HEK293 (cell line): ENCODE results near the gene STRN3.

Experiments
- CTCF ChIA-PET: fragments of 350-600 bp; formaldehyde crosslinking; extraction: SDS; loops from one replicate; lab custom pipeline; 2021; ENCODE audit warnings: antibody characterized with exemption; lab: Yijun Ruan, JAX
- POLR2A ChIA-PET: fragments of 300-600 bp; formaldehyde crosslinking; extraction: SDS; loops from one replicate; lab custom pipeline; 2020; ENCODE audit warnings: antibody characterized with exemption, inconsistent platforms; lab: Yijun Ruan, JAX
- H3K27ac ChIP-seq: fragments of 200-500 bp; sonication (Bioruptor generic); 2 replicates; pipeline ENCODE4 v1.5.1; 2014; ENCODE audit warnings: low read depth, low read length, control low read depth, inconsistent platforms; ENCODE audit errors: extremely low read depth
- H3K36me3 ChIP-seq, 2 experiments: fragments of 200-500 bp in 1 of 2; sonication (Bioruptor generic) in 1 of 2; 1 replicate in 1 of 2; 2 replicates in 1 of 2; pipeline ENCODE4 v1.5.1; 2014 to 2017; ENCODE audit warnings: inconsistent platforms in 2 of 2, low read length in 2 of 2; ENCODE audit not compliant: control insufficient read depth in 2 of 2, insufficient read depth in 1 of 2
- H3K4me1 ChIP-seq: fragments of 200-500 bp; sonication (Bioruptor generic); 2 replicates; pipeline ENCODE4 v1.5.1; 2014; ENCODE audit warnings: mild to moderate bottlenecking, low read length, inconsistent platforms; ENCODE audit not compliant: control insufficient read depth, insufficient read depth
- H3K4me3 ChIP-seq: 2 replicates; pipeline ENCODE4 v1.5.1; 2011; ENCODE audit warnings: low read depth, mild to moderate bottlenecking, control low read depth, low read length, moderate library complexity
- H3K9me3 ChIP-seq: fragments of 200-500 bp; sonication (Bioruptor generic); 2 replicates; pipeline ENCODE4 v1.5.1; 2014; ENCODE audit warnings: low read depth, low read length, inconsistent platforms; ENCODE audit not compliant: control insufficient read depth, insufficient read depth
- EGR2 ChIP-seq: fragments of 450-650 bp; formaldehyde crosslinking; IDR thresholded peaks from 2 replicates; pipeline ENCODE4 v1.5.1; 2016; ENCODE audit warnings: low read depth, missing biosample characterization, missing genetic modification characterization
- GLI2 ChIP-seq: fragments of 450-650 bp; formaldehyde crosslinking; IDR thresholded peaks from 2 replicates; pipeline ENCODE4; 2017; ENCODE audit warnings: missing biosample characterization, missing genetic modification characterization, low read depth, borderline replicate concordance
- GLI4 ChIP-seq: fragments of 450-650 bp; formaldehyde crosslinking; IDR thresholded peaks from 2 replicates; pipeline ENCODE4 v1.5.1; 2016; ENCODE audit warnings: missing biosample characterization, missing genetic modification characterization
- GLIS1 ChIP-seq: fragments of 450-650 bp; formaldehyde crosslinking; IDR thresholded peaks from 2 replicates; pipeline ENCODE4 v1.5.1; 2016; ENCODE audit warnings: missing biosample characterization, missing genetic modification characterization
- REPIN1 ChIP-seq: fragments of 450-650 bp; formaldehyde crosslinking; IDR thresholded peaks from 2 replicates; pipeline ENCODE4 v1.5.1; 2017; ENCODE audit warnings: missing biosample characterization, missing genetic modification characterization, low read depth
- TSHZ1 ChIP-seq: fragments of 450-650 bp; formaldehyde crosslinking; IDR thresholded peaks from 2 replicates; pipeline ENCODE4 v1.5.1; 2016; ENCODE audit warnings: missing biosample characterization, missing genetic modification characterization, borderline replicate concordance
- ZBTB48 ChIP-seq: fragments of 450-650 bp; formaldehyde crosslinking; IDR thresholded peaks from 2 replicates; pipeline ENCODE4 v1.5.1; 2016; ENCODE audit warnings: missing biosample characterization, missing genetic modification characterization
- ZBTB7A ChIP-seq: fragments of 450-650 bp; formaldehyde crosslinking; IDR thresholded peaks from 2 replicates; pipeline ENCODE4 v1.5.1; 2016; ENCODE audit warnings: low read depth, missing biosample characterization, missing genetic modification characterization
- ZNF132 ChIP-seq: fragments of 450-650 bp; formaldehyde crosslinking; IDR thresholded peaks from 2 replicates; pipeline ENCODE4 v1.5.1; 2017; ENCODE audit warnings: missing biosample characterization, missing genetic modification characterization, borderline replicate concordance
- ZNF157 ChIP-seq: fragments of 450-650 bp; formaldehyde crosslinking; IDR thresholded peaks from 2 replicates; pipeline ENCODE4 v1.5.1; 2016; ENCODE audit warnings: missing biosample characterization, missing genetic modification characterization
- ZNF214 ChIP-seq: fragments of 450-650 bp; formaldehyde crosslinking; IDR thresholded peaks from 2 replicates; pipeline ENCODE4 v1.5.1; 2017; ENCODE audit warnings: missing biosample characterization, mild to moderate bottlenecking, missing genetic modification characterization, borderline replicate concordance
- ZNF350 ChIP-seq: fragments of 450-650 bp; formaldehyde crosslinking; IDR thresholded peaks from 2 replicates; pipeline ENCODE4 v1.5.0; 2017; ENCODE audit warnings: missing biosample characterization, mild to moderate bottlenecking, missing genetic modification characterization
- ZNF530 ChIP-seq: fragments of 450-650 bp; formaldehyde crosslinking; IDR thresholded peaks from 2 replicates; pipeline ENCODE4 v1.5.1; 2016; ENCODE audit warnings: low read depth, missing biosample characterization, missing genetic modification characterization
- ZNF692 ChIP-seq: fragments of 450-650 bp; formaldehyde crosslinking; IDR thresholded peaks from 2 replicates; pipeline ENCODE4 v1.5.1; 2016; ENCODE audit warnings: missing biosample characterization, missing genetic modification characterization
- TF ChIP-seq, protein P1 (sequence below): fragments of 450-650 bp; formaldehyde crosslinking; IDR thresholded peaks from 2 replicates; pipeline ENCODE4 v1.5.1; 2016; ENCODE audit warnings: missing biosample characterization, missing genetic modification characterization

The STRN3 gene

GRCh38 chr14:30883508-30884294, 142.5 kb downstream of the STRN3 start (continued):
- no peak for TF ChIP-seq ZNF692
- no peak for TF ChIP-seq ZBTB7A (tag by site-specific recombination)
- TF ChIP-seq GLI2 (tag by site-specific recombination), result no peak
- TF ChIP-seq ZBTB48, result no peak
- TF ChIP-seq GLIS1 (tag by site-specific recombination), result no peak
- TF ChIP-seq ZNF530 (tag by site-specific recombination), result no peak
- TF ChIP-seq, protein P1, sequence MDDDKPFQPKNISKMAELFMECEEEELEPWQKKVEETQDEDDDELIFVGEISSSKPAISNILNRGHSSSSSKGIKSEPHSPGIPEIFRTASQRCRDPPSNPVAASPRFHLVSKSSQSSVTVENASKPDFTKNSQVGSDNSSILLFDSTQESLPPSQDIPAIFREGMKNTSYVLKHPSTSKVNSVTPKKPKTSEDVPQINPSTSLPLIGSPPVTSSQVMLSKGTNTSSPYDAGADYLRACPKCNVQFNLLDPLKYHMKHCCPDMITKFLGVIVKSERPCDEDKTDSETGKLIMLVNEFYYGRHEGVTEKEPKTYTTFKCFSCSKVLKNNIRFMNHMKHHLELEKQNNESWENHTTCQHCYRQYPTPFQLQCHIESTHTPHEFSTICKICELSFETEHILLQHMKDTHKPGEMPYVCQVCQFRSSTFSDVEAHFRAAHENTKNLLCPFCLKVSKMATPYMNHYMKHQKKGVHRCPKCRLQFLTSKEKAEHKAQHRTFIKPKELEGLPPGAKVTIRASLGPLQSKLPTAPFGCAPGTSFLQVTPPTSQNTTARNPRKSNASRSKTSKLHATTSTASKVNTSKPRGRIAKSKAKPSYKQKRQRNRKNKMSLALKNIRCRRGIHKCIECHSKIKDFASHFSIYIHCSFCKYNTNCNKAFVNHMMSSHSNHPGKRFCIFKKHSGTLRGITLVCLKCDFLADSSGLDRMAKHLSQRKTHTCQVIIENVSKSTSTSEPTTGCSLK (tag by site-specific recombination), result no peak

- peaks cover 70 to 85% of the 10 kb centered on the region in 2 experiments for H3K36me3 ChIP-seq
- H3K4me3 ChIP-seq, result no peak overlapping the region
- H3K4me1 ChIP-seq, result no peaks in the 10 kb centered on the region
- ChIA-PET POLR2A (no interaction called here), CTCF (interaction anchor here (0.5 kb wide), 1 partner anchor 314 kb away, joined by 3 read pairs; no protein-coding TSS in a partner anchor)
- TF ChIP-seq ZNF214 (tag by site-specific recombination), result no peak
- no peak for TF ChIP-seq GLI4 (tag by site-specific recombination)
- TF ChIP-seq ZNF350 (tag by site-specific recombination), result no peak
- TF ChIP-seq REPIN1, result no peak
- TF ChIP-seq ZNF157 (tag by site-specific recombination), result no peak
- no peak for TF ChIP-seq ZNF132 (tag by site-specific recombination)
- TF ChIP-seq ZNF692, result no peak
- no peak for TF ChIP-seq EGR2 (tag by site-specific recombination)
- TF ChIP-seq TSHZ1 (tag by site-specific recombination), result no peak
- no peaks in the 10 kb centered on the region for H3K9me3 ChIP-seq
- H3K27ac ChIP-seq, result no peak overlapping the region
Measured at GRCh38 chr14:30882431-30882830, 143.7 kb downstream of the STRN3 start.
